NCI-H1930 (cell line): ENCODE results near the gene CCDC167.
A peak's percentile ranks its signal among the peaks of the same experiment; 100 is the strongest.
"Not testable (repeated sequence)": the region's sequence is repeated elsewhere in the genome, so short reads cannot be mapped to it uniquely, and the experiment has no call there.

Experiments
- DNase-seq, 2 experiments: peaks; one replicate each; lab custom pipeline; 2025; lab: John Stamatoyannopoulos, UW

Gene CCDC167

GRCh38 chr6:37511201-37511600 is 11.5 kb upstream of the CCDC167 start:
- DNase-seq, result no peak

GRCh38 chr6:37507690-37508421 is 8.2 kb upstream of the CCDC167 start:
- no peak for DNase-seq

DNA sequence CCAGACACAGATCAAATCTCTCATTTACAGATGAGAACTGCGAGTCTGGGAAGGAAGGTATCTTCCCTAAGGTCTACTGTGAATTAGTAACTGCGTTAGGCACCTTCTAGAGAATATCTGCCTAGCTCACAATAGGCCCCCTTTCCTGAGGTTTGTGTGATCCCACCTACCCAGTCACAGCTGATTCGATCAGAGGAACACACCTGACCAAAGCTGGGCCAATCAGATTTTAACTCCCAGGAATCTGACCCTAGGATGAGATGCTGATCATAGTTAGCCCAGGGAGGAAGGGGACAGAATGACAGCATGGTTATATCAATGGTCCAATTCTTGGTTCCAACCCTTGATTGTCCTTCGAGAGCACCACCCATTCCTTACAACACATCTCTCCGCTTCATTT is 7.4 kb upstream of the CCDC167 start:
- no peak for DNase-seq

GRCh38 chr6:37506479-37506878 is 6.8 kb upstream of the CCDC167 start:
- DNase-seq, result no peak

DNA sequence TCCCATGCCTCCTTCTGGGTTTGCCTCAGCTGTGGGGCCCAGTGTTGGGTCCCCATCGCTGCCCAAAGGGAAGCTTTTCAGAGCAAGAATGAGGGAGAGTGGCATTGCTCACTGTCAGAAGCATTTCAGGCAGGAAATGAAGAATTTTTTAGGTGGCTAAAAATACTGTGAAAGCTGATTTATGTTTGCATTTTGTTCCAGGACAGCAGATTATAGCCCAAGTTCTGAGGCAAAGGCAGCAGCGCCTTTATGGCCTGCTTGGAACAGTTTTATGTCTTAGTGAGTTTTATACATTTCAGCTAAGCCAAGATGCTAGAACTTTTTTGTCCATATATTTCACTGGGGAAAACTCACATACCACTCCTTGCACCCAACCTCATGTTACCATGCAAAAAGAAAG is 4.3 kb upstream of the CCDC167 start:
- DNase-seq, result no peak

DNA sequence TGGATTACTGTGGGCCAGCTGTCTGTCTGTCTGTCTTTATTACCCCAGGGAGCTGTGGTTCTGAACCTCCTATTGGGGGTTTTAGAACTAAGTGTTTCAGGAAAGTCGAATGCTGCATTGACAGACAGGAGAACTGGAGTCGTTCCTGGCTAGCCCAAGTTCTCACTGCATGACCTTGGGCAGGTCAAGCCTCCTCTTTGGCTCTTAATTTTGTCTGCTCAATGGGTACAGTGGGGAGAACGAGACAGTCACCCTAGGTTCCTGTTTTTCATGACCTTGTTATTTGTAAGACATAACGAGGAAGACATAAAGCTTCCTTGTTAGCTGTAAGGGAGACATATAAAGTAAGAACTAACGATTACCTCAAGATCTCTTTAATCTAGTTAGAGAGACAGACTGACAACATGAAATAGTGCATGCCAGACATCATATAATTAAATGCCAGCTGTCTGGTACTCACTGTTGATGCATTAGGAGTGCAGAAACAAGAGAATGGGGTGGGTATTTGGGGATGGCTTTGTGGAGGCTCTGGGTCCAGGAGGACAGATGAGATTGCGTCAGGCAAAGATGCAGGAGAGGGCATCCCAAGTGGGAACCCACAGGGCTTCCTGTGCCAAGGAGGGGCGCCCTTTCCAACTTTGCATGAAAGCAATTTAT is 3.7 kb upstream of the CCDC167 start:
- DNase-seq, result no peak

DNA sequence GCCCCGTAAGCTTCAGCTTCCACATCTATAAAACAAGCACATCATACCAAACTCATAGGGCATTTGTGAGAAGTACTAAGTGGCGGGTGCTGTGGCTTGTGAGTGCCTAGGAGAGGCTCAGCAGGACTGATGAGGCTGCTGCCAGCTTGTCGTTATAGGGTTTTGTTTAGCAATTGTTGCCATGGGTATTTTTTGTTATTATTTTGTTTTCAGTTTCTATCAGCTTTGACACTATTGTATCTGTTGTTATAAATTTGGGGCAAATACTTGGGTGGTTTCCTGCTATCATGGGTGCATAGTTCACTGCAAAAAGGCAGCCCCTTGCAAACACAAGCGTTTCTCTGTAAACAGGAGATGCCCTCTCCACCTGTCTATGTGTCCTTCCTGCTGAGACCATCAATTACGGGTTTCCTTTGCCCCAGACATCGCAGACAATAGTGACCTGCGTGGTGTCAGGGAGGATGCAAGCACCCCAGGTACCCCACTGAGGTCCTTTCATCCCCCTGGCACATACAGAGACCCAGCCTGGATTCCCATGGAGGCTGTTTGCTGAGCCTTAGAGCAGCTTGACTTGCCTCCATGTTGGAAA is 3.1 kb upstream of the CCDC167 start:
- DNase-seq, result peak in 1 of 2 experiments; percentile 31

DNA sequence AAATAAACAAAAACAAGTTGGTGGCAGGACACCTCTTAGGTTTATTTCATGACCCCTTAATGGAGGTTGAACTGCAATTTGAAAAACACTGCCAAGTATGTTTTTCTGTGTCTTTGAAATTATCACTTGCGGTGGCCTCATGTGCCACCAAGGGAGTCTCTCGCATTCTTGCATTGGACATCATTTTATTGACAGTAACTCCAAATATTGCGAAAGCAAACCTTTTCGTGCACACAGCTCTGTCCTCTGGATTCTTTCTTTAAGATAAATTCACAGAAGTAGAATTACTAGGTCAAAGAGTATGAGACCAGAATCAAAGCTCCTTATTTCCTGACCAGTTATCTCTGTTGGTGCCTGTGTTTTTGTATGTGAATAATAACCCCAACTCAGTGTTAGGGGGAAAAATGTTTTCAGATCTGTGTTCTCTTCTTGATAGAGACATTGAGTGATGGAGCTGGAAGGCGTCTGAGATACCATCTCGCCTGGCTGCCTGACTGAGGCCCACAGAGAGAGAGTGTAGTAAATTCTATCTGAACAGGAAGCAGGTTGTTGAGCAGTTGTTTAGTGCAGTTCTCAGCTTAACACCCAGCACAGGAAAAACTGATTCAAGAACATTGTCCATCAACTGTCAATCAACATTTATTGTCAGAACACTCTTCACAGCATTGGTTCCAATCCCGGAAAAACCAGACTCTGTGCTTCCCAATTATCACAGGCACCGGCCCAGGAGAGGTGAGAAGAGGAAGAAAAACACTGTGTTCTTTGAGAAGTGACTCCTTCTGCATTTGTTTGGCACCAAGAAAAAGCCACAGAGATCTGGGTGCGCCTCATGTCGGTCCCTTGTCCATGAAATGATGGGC is 2.2 kb upstream of the CCDC167 start:
- DNase-seq, result no peak

DNA sequence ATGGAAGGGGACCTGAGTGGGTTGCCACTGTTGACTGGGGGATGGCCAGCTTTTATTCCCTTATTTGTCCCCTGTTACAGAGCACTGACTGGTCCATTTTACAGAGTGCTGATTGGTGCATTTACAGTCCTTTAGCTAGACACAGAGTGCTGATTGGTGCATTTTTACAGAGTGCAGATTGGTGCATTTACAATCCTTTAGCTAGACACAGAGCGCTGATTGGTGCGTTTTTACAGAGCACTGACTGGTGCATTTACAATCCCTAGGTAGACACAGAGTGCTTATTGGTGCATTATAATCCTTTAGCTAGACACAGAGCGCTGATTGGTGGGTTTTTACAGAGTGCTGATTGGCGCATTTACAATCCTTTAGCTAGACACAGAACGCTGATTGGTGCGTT is 1.2 kb upstream of the CCDC167 start:
- DNase-seq, result not testable (repeated sequence)

DNA sequence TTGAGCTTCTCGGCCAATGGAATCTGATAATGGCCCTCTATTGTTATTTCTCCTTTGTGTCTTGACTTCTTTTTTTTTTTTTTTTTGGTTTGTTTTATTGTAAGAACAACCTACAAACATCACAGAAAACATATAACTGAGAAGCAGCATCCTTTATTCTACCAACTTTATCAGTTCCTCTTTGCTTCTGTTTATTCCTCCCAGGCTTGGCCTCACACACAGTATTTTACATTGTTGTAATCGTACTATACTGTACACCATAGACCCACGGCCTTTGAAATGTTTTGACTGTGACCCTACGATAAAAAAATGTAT is 558 bp upstream of the CCDC167 start:
- no peak for DNase-seq

DNA sequence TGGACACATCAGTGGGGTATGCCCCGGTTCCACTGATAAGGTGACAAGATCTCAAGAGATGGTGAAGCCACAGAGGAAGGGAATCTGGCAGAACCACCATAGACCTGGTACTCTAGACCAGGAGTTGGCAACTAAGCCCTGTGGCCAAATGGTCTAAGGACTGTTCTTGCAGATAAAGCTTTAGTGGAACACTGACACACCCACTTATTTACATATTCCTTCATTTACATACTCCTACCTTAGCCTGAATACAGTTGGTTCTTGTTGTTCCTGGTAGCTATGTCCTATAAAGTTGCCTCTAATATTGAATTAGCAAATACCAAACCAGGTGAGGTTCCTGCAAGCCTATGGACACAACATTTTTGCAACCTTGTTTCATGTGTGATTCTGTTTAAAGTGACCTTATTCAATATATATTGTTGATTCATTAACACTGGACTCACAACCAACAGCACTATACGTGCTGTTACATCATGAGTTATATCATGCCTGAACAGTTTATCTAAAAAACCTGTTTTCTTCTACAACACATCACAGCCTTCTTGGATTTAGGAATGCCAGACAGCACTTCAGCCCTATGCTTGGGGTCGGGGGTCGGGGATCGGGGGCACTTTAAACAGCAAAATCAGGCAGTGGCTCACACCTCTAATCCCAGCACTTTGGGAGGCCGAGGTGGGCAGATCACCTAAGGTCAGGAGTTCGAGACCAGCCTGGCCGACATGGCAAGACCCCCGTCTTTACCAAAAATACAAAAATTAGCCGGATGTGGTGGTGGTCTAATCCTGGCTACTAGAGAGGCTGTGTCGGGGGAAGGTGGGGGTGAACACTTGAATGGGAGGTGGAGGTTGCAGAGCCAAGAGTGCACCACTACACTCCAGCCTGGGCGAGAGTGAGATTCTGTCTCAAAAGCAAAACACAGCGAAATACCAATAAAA is 2.5 kb downstream of the CCDC167 start:
- DNase-seq, result no peak

DNA sequence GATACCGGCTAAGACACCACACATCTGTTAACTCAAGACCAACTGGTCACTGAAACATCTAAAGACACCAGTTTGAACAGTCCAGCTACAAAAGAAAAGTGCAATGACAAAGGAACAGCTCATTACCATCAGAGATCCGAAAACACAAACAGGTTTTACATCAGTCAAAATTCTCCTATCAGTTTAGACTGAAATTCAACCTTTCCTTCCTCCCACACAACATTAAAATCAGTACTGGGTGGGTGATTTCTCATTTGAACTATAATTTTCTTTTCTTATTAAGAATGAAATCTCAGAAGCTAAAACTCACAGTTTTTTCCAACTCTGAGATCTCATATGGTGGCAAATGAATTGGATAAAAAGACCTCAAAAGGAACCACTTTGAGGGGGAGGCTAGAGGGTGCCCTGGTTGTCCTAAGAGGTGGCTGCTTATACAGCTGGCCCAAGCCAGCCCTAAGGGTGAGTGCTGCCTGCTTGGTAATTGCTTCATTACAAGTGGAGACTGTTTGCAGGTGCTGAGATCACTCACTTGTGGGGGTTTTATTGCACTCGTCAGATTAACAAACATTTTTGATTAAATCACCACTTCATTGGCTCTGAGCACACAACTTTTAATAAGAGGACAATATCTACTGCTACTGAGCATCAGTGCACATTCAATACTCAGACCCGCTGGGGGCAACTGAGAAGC is 4.3 kb downstream of the CCDC167 start:
- DNase-seq, result no peak

GRCh38 chr6:37493661-37493995 is 6.1 kb downstream of the CCDC167 start:
- DNase-seq, result no peak

DNA sequence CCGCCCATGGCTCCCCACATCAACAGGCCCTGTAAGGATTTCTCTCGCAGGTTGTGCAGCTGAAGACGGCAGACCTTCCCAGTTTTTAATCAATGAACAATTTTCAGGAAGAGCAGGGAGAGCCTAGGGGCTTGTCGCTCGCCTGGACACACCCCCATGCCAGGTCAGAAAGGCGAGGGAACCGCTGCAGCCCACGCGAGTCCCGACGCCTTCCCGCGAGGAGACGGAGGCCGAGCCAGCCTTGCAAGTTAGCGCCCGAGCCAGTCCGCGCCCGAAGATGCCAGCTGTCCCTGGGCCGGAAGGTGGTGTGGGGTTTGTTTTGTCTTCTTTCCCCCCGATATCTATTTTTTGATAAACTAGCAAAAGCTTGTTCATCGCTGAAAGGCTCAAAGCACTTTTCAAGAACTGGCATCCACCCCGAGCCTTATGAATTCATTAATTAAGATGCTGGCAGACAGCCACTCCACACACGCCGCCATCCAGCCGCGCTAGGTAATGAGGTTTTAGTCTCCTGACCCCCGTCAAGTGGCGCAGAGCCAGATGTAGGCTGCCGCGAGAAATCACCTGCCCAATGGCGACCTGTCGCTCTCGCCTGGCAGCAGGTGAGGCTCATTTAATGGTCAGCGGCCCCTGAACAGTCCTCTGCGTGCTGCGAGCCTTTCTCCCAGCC is 6.6 kb downstream of the CCDC167 start:
- DNase-seq, result no peak

GRCh38 chr6:37492236-37492972 is 7.3 kb downstream of the CCDC167 start:
- DNase-seq, result no peak

DNA sequence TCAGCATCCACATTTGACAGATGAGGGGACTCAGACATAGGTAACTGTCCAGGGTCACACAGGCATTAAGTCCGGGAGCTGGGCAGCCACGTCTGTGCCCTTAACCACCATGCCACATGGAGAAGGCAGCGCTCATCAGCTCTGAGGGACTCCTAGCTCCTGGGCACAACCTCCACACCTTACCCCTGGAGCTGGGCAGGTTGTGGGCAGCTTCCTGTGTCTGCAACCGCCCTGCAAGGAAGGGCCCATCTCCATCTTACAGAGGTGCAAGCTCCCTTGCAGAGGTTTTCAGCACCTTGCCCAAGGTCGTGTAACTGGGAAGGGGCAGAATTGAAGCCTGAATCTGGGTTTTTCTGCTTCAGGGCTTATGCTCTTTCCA is 7.9 kb downstream of the CCDC167 start:
- DNase-seq, result no peak

- DNase-seq, result no peak
Observed at GRCh38 chr6:37491171-37491829, 8.4 kb downstream of the CCDC167 start.

DNA sequence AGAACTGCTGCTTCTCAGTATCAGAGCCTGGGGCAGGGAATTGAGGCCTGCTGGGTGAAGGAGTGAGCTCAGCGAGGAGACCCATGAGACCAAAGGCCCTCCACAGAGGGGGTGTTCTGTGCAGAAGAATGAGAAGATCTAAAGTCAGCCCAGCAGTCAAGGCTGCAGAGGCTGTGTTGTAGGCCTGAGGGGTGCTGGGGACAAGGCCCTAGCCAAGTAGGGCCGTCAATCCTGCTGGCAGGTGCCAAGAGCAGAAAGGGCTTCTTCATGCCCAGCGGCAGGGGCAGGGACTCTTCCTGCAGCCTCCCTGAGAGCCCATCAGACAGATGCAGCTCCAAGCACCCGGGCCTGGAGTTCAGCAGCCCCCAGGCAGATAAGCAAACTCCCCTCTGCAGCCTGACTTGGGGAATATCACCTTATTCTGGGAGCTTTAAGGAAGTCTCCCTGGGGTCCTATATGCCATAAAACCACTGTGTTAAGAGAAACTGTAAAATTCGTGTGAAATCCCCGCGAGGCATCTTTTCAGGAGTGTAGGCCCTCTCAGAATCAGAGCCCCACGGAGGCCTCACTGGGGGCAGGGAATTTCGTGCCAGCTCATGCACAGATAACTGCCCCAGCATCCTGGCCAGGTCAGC is 9.0 kb downstream of the CCDC167 start:
- DNase-seq, result no peak
